GM19324 (cell line): ENCODE results near the gene MIB2.

ENCODE experiments used
- ATAC-seq: cut with Tn5 transposase; IDR thresholded peaks from one replicate; pipeline ENCODE4 v1.9.1; 2021; ENCODE audit warnings: mild to moderate bottlenecking, moderate library complexity; ENCODE audit not compliant: unreplicated experiment, low FRiP score

Gene MIB2

GRCh38 chr1:1613509-1614082, 1.7 kb upstream of the MIB2 start:
- ATAC-seq: no peak

DNA sequence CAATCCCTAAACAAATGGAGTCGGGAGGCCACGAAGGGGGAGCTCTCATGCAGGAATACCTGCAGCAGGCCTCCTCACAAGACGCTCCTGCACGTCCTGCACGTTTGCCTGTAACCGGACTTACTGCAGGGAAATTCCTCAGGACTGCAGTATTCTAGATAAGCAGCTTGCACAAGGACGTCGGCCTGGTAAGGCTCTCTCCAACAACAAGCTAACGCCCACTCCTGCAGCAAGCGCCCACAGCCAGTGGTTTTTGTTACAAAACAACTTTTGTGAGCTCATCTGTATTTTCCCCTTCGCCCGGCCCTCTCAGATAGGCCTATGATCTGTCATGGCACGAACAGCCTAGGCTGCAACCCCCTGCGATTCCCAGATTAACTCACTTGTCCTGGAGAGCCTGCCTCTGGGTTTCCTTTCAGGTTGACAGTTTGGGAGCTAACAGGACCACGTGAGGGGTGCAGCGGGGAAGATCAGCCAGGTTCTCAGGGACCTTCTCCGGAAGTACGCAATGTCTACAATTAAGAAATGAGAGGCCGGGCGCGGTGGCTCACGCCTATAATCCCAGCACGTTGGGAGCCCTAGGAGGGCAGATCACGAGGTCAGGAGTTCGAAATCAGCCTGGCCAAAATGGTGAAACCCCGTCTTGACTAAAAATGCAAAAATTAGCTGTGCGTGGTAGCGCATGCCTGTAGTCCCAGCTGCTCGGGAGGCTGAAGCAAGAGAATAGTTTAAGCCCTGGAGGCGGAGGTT, 921 bp upstream of the MIB2 start:
- no peak for ATAC-seq

GRCh38 chr1:1614954-1615255, 395 bp upstream of the MIB2 start:
- no peak for ATAC-seq

DNA sequence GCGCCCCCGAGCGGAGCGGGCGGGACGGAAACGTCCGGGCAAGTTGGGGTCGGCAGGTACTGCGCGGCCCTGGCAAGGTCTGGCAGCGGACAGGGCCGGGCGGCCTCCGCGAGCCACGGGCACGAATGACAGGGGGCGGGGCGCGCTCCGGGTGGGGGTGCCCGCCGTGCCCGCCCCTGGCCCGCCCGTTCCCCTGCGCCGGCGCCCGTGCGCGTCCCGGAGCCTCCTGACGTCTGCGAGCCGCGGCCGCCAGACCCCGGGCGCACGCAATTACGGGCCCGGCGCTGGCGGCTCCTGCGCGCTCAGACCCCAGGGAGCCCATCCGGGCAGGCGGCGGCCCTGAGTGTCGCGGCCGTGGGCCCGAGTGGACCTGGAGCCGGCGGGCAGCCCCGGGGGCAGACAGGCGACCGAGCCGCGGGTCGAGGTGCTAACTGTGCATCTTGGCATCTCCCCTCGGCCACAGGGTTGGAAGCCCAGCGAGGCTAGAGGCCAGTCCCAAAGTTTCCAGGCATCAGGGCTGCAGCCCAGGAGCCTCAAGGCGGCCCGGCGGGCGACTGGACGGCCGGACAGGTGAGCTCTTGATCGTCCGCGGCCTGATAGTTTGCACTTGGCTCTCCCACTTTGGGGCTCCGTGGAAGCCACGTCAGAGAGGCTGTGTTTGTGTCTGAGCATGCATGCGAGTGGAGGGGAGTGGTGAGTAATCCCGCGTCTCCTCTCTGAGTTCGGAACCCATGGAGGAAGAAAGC, 918 bp downstream of the MIB2 start:
- ATAC-seq: no peak

GRCh38 chr1:1616838-1617237, 1.5 kb downstream of the MIB2 start:
- ATAC-seq: no peak

GRCh38 chr1:1617516-1617915, 2.2 kb downstream of the MIB2 start:
- no peak for ATAC-seq

DNA sequence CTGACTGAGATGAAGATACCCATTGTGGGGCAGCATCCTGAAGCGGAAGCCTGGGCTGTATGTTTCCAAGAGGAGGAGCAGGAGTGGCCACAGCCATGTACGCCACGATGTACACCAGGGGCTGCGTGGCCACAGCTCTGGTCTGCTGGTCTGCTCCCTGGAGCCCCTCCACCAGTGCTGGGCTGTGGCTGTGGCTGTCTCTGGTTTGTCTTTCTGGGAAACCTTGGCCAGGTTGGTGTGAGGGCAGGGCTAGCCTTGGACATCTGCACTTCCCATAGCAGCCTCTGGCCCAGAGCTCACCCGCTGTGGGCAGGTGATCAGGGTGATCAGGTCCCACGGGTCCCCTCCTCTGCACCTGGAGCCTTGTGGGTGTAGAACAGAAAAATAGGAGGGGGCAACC, 2.6 kb downstream of the MIB2 start:
- ATAC-seq: no peak

DNA sequence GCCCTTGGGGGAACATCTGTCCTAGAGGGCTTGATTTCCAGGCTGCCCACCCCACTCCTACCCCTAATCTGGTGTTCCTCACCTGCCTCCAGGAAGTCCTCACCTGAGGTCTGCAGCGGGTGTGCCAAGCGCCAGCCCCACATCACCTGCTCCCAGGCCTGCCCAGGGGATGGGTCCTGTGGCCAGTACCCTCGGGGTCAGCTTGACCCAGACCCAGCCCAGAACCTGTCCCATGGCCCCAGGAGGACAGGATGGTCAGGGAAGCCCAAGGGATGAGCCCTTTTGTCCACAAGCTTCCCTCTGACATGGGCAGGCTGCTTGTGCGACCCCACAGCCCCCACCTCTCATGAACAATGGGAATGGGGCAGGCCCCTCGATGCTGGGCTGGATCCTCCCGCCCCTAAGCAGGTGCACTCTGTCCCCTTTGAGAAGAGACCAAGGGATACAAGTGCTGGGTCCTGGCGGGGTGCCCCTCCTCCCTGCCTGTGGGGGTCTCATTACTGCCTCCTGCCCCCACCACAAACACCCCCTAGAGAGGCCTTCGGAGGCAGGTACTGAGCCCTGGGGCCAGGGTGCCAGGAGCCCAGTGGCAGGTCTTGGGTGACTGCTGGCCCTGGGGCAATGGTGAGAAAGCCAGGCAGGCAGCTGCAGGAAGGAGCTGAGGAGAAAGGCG, 3.2 kb downstream of the MIB2 start:
- no peak for ATAC-seq

DNA sequence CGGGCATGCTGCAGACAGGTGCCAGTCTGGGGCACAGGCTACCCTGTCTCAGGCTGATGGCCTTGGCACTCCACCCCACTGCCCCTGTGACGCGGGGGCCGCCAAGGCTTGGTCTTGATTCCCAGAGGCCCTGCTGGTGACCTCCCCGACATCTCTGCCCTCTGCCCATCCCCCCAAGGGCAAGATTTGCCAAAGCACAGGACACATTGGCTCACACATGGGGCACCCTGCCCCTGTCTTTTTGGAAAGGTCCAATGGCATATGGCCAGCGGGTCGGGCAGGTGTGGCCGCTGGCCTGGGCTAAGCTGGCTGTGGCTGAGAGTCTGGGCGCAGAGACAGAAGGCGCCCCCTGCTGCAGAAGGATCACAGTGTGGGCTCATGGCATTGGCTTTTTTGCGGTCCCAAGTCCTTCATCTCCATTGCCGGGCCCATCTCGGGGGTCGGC, 4.6 kb downstream of the MIB2 start:
- no peak for ATAC-seq

DNA sequence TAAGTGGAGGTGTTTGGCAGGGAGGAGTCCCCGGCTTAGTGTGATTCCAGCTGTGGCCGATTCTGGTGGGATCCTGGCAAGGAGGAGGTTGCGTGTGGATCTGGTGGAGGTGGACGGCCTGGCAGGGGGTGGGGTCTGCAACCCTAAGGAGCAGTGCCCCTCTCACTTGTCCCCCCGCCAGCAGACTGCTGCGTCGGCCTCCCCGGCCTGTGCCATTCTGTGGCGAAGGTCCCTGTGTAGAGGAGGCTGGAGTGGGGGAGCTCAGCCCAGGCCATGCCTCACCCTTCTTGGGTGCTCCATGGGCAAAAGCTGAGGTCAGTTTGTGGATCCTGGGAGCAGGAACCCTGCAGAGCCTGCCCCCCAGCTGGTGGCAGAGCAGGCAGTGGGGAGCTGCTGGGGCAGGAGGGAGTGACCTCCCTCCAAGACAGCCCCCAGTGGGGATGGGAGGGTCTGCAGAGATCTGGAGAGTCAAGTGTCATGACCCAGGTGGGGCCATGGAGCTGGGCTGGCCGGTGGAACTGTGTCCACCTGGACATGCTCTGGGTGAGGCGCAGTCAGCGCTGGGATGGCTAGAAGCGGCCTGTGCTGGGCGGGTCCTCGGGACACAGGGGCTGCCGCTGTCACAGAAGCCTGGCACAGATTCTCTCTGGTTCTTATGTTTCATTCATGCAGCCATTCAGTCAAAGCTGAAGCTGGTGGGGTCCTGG, 5.3 kb downstream of the MIB2 start:
- no peak for ATAC-seq

- ATAC-seq: no peak
These were observed 6.1 kb downstream of the MIB2 start for GRCh38 chr1:1621173-1622009.

- ATAC-seq: no peak
These were observed 6.9 kb downstream of the MIB2 start for GRCh38 chr1:1622010-1622787.

DNA sequence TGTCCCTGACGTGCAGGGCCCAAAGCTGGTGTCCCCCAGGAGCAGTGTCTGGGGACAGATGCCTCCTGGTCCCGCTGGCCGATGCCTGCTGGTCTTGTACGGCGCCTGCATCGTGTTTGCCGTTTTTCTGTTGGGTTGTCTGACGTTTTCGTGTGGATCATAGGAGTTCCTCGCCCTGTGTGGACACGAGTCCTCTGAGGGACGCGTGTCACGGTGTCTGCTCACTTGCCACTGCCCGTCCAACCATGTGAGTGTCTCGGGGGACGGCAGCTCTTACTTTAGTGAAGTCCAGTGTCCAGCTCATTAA, 7.4 kb downstream of the MIB2 start:
- no peak for ATAC-seq

- ATAC-seq: no peak
These were observed 7.9 kb downstream of the MIB2 start for GRCh38 chr1:1623181-1623630.

GRCh38 chr1:1623631-1624442, 8.5 kb downstream of the MIB2 start:
- no peak for ATAC-seq

DNA sequence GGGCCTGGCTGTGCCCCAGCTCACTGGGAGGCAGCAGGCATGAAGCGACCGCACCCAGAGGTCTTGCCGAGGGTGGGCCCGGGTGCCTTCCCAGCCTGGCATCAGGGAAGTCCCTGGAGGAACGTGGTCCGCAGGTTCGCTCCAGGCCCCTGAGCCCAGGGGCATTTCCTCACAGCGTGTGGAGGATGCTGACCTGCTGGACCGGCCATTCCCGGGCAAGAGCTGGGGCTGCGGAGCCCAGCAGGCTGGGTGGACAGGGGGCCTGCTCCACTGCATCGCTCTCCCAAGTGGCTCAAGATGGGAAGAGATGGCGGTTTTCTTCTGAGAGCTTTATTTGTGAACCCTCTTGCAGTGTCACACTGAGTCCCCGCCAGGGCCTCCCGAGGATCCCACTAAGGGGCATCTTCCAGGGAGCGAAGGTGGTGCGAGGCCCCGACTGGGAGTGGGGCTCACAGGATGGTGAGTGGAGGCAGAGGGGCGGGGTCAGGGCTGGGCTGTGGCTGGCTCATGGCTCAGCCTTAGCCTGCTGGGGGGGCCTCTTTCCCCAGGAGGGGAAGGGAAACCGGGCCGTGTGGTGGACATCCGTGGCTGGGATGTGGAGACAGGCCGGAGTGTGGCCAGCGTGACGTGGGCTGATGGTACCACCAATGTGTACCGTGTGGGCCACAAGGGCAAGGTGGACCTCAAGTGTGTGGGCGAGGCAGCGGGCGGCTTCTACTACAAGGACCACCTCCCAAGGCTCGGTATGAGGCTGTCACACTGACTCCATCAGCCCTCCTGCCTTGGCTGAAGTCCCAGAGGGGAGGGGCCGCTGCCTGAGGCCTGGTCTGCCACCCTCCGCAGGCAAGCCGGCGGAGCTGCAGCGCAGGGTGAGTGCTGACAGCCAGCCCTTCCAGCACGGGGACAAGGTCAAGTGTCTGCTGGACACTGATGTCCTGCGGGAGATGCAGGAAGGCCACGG, 9.4 kb downstream of the MIB2 start:
- no peak for ATAC-seq

DNA sequence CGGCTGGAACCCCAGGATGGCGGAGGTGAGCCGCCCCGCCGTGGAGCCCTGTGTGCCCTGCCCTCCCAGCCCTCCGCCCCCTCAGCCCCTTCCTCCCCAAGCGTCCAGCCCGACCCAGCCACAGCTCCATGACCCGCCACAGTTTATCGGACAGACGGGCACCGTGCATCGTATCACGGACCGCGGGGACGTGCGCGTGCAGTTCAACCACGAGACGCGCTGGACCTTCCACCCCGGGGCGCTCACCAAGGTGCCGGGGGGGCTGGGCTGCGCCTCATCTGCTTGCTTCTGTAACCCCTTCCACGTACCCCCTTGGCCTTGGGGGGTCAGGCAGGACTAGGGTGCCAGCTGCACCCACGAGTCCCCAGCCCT, 10.1 kb downstream of the MIB2 start:
- no peak for ATAC-seq
